ENCODE results near the gene PLIN3.

DNA sequence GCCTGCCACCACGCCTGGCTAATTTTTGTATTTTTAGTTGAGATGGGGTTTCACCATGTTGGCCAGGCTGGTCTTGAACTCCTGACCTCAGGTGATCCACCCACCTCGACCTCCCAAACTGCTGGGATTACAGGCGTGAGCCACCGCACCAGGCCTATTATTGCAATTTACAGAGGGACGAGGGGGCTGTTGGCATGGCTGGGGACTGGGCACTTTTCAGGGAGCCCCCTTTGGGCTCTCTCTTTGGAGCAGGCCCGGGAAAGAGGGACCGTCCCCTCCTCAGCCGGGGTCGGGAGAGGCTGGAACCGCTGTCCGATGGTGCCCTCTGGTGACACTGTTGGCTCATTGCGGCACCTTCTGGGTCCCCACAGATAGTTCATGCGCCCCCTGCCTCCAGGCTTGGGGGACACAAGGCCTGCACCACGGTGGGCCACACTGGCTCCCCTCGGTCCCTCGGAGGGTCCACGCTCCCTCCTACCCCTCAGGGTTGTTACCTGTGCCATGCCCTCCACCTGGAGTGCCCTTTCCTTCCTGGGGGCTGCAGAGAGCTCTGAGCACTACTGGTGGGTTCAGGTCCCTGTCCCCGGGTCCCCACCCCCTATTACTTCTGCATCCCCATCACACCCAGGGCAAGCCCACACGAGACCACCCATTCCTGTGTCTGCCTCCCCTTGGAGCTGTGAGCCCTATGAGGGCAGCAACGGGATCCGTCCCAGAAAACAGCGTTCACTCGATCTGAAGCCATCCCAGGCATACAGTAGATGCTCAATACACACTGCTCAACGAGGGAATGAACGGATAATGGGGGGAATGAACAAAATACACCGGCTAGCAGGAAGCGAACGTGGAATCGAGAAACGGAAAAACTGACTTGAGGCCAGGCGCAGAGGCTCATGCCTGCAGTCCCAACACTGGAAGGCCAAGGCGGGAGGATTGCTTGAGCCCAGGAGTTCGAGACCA lies 63.5 kb downstream of the PLIN3 start:
- TF ChIP-seq, protein P1, sequence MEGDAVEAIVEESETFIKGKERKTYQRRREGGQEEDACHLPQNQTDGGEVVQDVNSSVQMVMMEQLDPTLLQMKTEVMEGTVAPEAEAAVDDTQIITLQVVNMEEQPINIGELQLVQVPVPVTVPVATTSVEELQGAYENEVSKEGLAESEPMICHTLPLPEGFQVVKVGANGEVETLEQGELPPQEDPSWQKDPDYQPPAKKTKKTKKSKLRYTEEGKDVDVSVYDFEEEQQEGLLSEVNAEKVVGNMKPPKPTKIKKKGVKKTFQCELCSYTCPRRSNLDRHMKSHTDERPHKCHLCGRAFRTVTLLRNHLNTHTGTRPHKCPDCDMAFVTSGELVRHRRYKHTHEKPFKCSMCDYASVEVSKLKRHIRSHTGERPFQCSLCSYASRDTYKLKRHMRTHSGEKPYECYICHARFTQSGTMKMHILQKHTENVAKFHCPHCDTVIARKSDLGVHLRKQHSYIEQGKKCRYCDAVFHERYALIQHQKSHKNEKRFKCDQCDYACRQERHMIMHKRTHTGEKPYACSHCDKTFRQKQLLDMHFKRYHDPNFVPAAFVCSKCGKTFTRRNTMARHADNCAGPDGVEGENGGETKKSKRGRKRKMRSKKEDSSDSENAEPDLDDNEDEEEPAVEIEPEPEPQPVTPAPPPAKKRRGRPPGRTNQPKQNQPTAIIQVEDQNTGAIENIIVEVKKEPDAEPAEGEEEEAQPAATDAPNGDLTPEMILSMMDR (conservative IDR thresholded peaks at IDR 0.05 in 1 of 2, IDR thresholded peaks at IDR 0.05 in 1 of 2; ENCODE audit: extremely low read depth in 1 of 2, insufficient read depth in 1 of 2, low read depth in 1 of 2, low read length in 2 of 2) = peak; percentile 63 to 84
- no peak for TF ChIP-seq EZH2 (IDR thresholded peaks at IDR 0.05; ENCODE audit: borderline replicate concordance, low read length)

All from mammary epithelial cell (primary cell).